SK-N-SH treated with all-trans-retinoic acid at 6 μM for 48 hours (cell line): ENCODE results near the gene KIF3B.

Source experiments
- ATAC-seq: fragments of 200-7000 bp; cut with Tn5 transposase; 3 replicates; pipeline ENCODE4 v1.9.1; 2020; ENCODE audit warnings: mild to moderate bottlenecking, moderate library complexity
- ARNTL ChIP-seq: fragments of 450-650 bp; formaldehyde crosslinking; IDR thresholded peaks from 2 replicates; pipeline ENCODE4 v1.5.0; 2020; ENCODE audit warnings: low read depth, mild to moderate bottlenecking, moderate library complexity, borderline replicate concordance
- BACH2 ChIP-seq: fragments of 250-450 bp; sonication (Bioruptor Pico); IDR thresholded peaks from 2 replicates; pipeline ENCODE4 v1.9.0; 2021; ENCODE audit warnings: mild to moderate bottlenecking, borderline replicate concordance
- CSDC2 ChIP-seq: fragments of 250-450 bp; sonication (Bioruptor Pico); IDR thresholded peaks from 2 replicates; pipeline ENCODE4 v1.5.0; 2020; ENCODE audit warnings: mild to moderate bottlenecking, moderate library complexity
- CSRNP3 ChIP-seq: fragments of 250-450 bp; sonication (Bioruptor Pico); IDR thresholded peaks from 2 replicates; pipeline ENCODE4 v1.5.1; 2021; ENCODE audit warnings: mild to moderate bottlenecking, moderate library complexity
- ESRRG ChIP-seq: fragments of 250-450 bp; sonication (Bioruptor Pico); IDR thresholded peaks from 2 replicates; pipeline ENCODE4 v1.6.1; 2021; ENCODE audit warnings: mild to moderate bottlenecking
- GLIS3 ChIP-seq: fragments of 250-450 bp; sonication (Bioruptor Pico); IDR thresholded peaks from 2 replicates; pipeline ENCODE4 v1.5.0; 2020; ENCODE audit warnings: mild to moderate bottlenecking, moderate library complexity
- ISL1 ChIP-seq: fragments of 250-450 bp; sonication (Bioruptor Pico); IDR thresholded peaks from 2 replicates; pipeline ENCODE4 v2.1.2; 2022; ENCODE audit warnings: mild to moderate bottlenecking, moderate library complexity
- OSR1 ChIP-seq: fragments of 250-450 bp; sonication (Bioruptor Pico); IDR thresholded peaks from 2 replicates; pipeline ENCODE4 v1.8.0; 2022; ENCODE audit warnings: moderate library complexity, mild to moderate bottlenecking, inconsistent platforms
- POU6F1 ChIP-seq: fragments of 250-450 bp; sonication (Bioruptor Pico); IDR thresholded peaks from 2 replicates; pipeline ENCODE4 v1.8.0; 2021; ENCODE audit warnings: low read depth, mild to moderate bottlenecking, moderate library complexity, borderline replicate concordance
- PPARA ChIP-seq: fragments of 250-450 bp; sonication (Bioruptor Pico); IDR thresholded peaks from 2 replicates; pipeline ENCODE4 v1.5.0; 2020; ENCODE audit warnings: mild to moderate bottlenecking, borderline replicate concordance
- RARB ChIP-seq: fragments of 250-450 bp; sonication (Bioruptor Pico); IDR thresholded peaks from 2 replicates; pipeline ENCODE4 v1.8.0; 2021; ENCODE audit warnings: mild to moderate bottlenecking, moderate library complexity
- SNAI2 ChIP-seq: fragments of 250-450 bp; sonication (Bioruptor Pico); IDR thresholded peaks from 2 replicates; pipeline ENCODE4 v1.5.0; 2020; ENCODE audit warnings: mild to moderate bottlenecking, moderate library complexity
- TCF4 ChIP-seq: fragments of 250-450 bp; sonication (Bioruptor Pico); IDR thresholded peaks from 2 replicates; pipeline ENCODE4 v1.8.0; 2021; ENCODE audit warnings: mild to moderate bottlenecking, moderate library complexity, borderline replicate concordance
- TOX ChIP-seq: fragments of 250-450 bp; sonication (Bioruptor Pico); IDR thresholded peaks from 2 replicates; pipeline ENCODE4 v1.8.0; 2021; ENCODE audit warnings: mild to moderate bottlenecking, moderate library complexity, borderline replicate concordance
- TSHZ2 ChIP-seq: fragments of 250-450 bp; sonication (Bioruptor Pico); IDR thresholded peaks from 2 replicates; pipeline ENCODE4 v1.5.0; 2020; ENCODE audit warnings: mild to moderate bottlenecking, moderate library complexity
- ZC3H10 ChIP-seq: fragments of 250-450 bp; sonication (Bioruptor Pico); IDR thresholded peaks from 2 replicates; pipeline ENCODE4 v1.5.1; 2021; ENCODE audit warnings: mild to moderate bottlenecking, moderate library complexity
- ZFP30 ChIP-seq: fragments of 450-650 bp; formaldehyde crosslinking; IDR thresholded peaks from 2 replicates; pipeline ENCODE4 v1.5.0; 2022; ENCODE audit warnings: mild to moderate bottlenecking, moderate library complexity
- ZNF565 ChIP-seq: fragments of 450-650 bp; formaldehyde crosslinking; conservative IDR thresholded peaks from 2 replicates; pipeline ENCODE4 v1.5.0; 2020; ENCODE audit warnings: low read depth, mild to moderate bottlenecking, moderate library complexity
- ZNF70 ChIP-seq: fragments of 450-650 bp; formaldehyde crosslinking; IDR thresholded peaks from 2 replicates; pipeline ENCODE4 v1.5.0; 2020; ENCODE audit warnings: mild to moderate bottlenecking, moderate library complexity
- ZNF8 ChIP-seq: fragments of 450-650 bp; formaldehyde crosslinking; IDR thresholded peaks from 2 replicates; pipeline ENCODE4 v1.5.0; 2020; ENCODE audit warnings: mild to moderate bottlenecking, moderate library complexity
- TF ChIP-seq, protein P1 (sequence below): fragments of 250-450 bp; sonication (Bioruptor Pico); IDR thresholded peaks from 2 replicates; pipeline ENCODE4 v1.8.0; 2020; ENCODE audit warnings: mild to moderate bottlenecking, moderate library complexity, borderline replicate concordance
- TF ChIP-seq, protein P2 (sequence below): fragments of 250-450 bp; sonication (Bioruptor Pico); IDR thresholded peaks from 2 replicates; pipeline ENCODE4 v1.5.1; 2020; ENCODE audit warnings: low read depth, mild to moderate bottlenecking, moderate library complexity

The KIF3B gene

DNA sequence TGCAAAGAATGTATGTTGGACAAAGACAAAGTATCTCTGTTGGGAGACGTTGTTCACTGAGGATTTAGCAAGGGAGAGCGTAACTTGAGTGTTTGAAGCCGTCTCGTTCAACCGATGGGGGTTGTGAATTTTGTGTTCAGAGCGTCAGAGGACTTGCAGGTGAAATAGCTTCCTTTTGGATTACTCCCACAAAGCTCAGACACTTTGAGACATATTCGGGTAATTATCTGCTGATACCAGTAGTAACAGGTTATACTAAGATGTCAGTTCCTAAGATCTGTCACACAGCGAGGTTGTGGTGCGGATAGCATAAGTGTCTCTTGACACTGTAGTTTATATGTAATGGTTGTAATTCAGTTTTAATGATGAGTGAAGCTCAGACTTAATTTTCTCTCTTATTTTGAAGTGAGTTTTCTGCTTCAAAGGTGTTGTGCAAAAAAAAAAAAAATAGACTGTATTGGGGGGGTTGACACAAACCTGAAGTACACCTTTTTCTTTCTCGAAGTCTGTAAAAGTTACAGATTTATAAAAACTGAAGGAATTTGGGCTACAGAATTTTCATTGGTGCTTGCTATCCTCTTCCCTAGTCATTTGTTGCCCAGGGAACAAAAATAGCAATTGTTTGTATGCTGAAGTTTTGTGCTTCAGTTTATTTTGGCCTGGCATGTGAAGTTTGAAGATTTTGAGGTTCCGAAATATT, 82.3 kb downstream of the KIF3B start:
- TF ChIP-seq, protein P1, sequence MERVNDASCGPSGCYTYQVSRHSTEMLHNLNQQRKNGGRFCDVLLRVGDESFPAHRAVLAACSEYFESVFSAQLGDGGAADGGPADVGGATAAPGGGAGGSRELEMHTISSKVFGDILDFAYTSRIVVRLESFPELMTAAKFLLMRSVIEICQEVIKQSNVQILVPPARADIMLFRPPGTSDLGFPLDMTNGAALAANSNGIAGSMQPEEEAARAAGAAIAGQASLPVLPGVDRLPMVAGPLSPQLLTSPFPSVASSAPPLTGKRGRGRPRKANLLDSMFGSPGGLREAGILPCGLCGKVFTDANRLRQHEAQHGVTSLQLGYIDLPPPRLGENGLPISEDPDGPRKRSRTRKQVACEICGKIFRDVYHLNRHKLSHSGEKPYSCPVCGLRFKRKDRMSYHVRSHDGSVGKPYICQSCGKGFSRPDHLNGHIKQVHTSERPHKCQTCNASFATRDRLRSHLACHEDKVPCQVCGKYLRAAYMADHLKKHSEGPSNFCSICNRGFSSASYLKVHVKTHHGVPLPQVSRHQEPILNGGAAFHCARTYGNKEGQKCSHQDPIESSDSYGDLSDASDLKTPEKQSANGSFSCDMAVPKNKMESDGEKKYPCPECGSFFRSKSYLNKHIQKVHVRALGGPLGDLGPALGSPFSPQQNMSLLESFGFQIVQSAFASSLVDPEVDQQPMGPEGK (CRISPR knock-in tag), result no peak
- TF ChIP-seq TOX (CRISPR knock-in tag) (no peak), ZC3H10 (CRISPR knock-in tag) (no peak)
- TF ChIP-seq, all 23 proteins: peak for 0

DNA sequence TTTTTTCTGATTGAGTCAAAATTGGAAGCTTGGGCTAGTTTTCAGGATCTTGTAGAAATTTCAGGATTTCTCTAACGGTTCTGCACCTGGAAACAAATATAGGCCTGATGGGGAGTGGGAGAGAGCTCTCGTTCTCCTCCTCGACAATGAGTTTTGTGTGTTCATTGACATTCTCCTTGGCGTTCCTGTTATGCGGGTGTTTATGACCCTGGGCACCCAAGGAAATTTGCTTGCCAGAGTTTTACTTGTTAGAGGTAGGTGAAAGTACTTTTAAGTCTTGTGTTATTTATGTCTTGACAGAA, 82.8 kb downstream of the KIF3B start:
- no peak for ATAC-seq
- no peak for TF ChIP-seq CSDC2 (CRISPR knock-in tag)
- no peak for TF ChIP-seq POU6F1 (CRISPR knock-in tag)
- TF ChIP-seq ZFP30 (CRISPR knock-in tag), result no peak
- TF ChIP-seq RARB, result no peak
- TF ChIP-seq TOX (CRISPR knock-in tag), result no peak
- no peak for TF ChIP-seq ESRRG (CRISPR knock-in tag)
- no peak for TF ChIP-seq ZNF70 (CRISPR knock-in tag)
- TF ChIP-seq TCF4 (CRISPR knock-in tag), result no peak
- no peak for TF ChIP-seq CSRNP3 (CRISPR knock-in tag)
- no peak for TF ChIP-seq ZNF8 (CRISPR knock-in tag)
- TF ChIP-seq, protein P2, sequence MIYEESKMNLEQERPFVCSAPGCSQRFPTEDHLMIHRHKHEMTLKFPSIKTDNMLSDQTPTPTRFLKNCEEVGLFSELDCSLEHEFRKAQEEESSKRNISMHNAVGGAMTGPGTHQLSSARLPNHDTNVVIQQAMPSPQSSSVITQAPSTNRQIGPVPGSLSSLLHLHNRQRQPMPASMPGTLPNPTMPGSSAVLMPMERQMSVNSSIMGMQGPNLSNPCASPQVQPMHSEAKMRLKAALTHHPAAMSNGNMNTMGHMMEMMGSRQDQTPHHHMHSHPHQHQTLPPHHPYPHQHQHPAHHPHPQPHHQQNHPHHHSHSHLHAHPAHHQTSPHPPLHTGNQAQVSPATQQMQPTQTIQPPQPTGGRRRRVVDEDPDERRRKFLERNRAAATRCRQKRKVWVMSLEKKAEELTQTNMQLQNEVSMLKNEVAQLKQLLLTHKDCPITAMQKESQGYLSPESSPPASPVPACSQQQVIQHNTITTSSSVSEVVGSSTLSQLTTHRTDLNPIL, result no peak
- TF ChIP-seq ISL1 (CRISPR knock-in tag), result no peak
- TF ChIP-seq SNAI2 (CRISPR knock-in tag), result no peak
- TF ChIP-seq ARNTL (CRISPR knock-in tag), result no peak
- no peak for TF ChIP-seq ZNF565 (CRISPR knock-in tag)
- no peak for TF ChIP-seq TSHZ2
- TF ChIP-seq OSR1, result no peak
- no peak for TF ChIP-seq PPARA (CRISPR knock-in tag)

More for the DNA sequence above, 82.3 kb downstream of the KIF3B start:
- no peak for ATAC-seq

GRCh38 chr20:32362901-32363364, 85.5 kb downstream of the KIF3B start:
- ATAC-seq, result no peak
- TF ChIP-seq CSDC2 (CRISPR knock-in tag), result no peak
- no peak for TF ChIP-seq TCF4 (CRISPR knock-in tag)
- TF ChIP-seq GLIS3, result no peak
- TF ChIP-seq ZC3H10 (CRISPR knock-in tag), result no peak
- no peak for TF ChIP-seq SNAI2 (CRISPR knock-in tag)
- no peak for TF ChIP-seq ZNF8 (CRISPR knock-in tag)
- no peak for TF ChIP-seq ZNF70 (CRISPR knock-in tag)
- no peak for TF ChIP-seq ISL1 (CRISPR knock-in tag)
- no peak for TF ChIP-seq PPARA (CRISPR knock-in tag)
- TF ChIP-seq TSHZ2, result no peak
- TF ChIP-seq, protein P2, result no peak
- TF ChIP-seq RARB, result no peak
- no peak for TF ChIP-seq BACH2 (CRISPR knock-in tag)
